ENCODE data around the gene ATP8B4. TPM values are rescaled to one million over a fixed set of nuclear protein-coding genes. Genes with fewer than 3 reads are reported as not detected.
"Not testable (repeated sequence)": the region's sequence is repeated elsewhere in the genome, so short reads cannot be mapped to it uniquely, and the experiment has no call there.

The ATP8B4 gene
- polyA plus RNA-seq, 3 donors = 6.1 to 9.6 (median 6.8) TPM

- H3K27me3 Mint-ChIP-seq (ENCODE audit: low read depth in 3 of 3) = no peaks in the 10 kb centered on the region
- TF ChIP-seq, protein P1, sequence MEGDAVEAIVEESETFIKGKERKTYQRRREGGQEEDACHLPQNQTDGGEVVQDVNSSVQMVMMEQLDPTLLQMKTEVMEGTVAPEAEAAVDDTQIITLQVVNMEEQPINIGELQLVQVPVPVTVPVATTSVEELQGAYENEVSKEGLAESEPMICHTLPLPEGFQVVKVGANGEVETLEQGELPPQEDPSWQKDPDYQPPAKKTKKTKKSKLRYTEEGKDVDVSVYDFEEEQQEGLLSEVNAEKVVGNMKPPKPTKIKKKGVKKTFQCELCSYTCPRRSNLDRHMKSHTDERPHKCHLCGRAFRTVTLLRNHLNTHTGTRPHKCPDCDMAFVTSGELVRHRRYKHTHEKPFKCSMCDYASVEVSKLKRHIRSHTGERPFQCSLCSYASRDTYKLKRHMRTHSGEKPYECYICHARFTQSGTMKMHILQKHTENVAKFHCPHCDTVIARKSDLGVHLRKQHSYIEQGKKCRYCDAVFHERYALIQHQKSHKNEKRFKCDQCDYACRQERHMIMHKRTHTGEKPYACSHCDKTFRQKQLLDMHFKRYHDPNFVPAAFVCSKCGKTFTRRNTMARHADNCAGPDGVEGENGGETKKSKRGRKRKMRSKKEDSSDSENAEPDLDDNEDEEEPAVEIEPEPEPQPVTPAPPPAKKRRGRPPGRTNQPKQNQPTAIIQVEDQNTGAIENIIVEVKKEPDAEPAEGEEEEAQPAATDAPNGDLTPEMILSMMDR (IDR thresholded peaks at IDR 0.05) = no peak
- Histone ChIP-seq H3K79me2 (ENCODE audit: insufficient read depth, low read length) (peaks cover 7% of the 10 kb centered on the region), H3K9me3 (replicated peaks in 1 of 2; ENCODE audit: control insufficient read depth in 1 of 2, insufficient read depth in 1 of 2, low read length in 2 of 2) (no peaks in the 10 kb centered on the region), H4K20me1 (ENCODE audit: insufficient read depth, low read length) (no peaks in the 10 kb centered on the region), H3K4me1 (ENCODE audit: control insufficient read depth in 1 of 2, insufficient read depth in 2 of 2, low read length in 2 of 2) (peaks cover 16 to 47% of the 10 kb centered on the region in 2 donors), H3K27me3 (ENCODE audit: control insufficient read depth in 2 of 2, insufficient read depth in 2 of 2, low read length in 2 of 2) (no peaks in the 10 kb centered on the region), H3K36me3 (replicated peaks in 1 of 2; ENCODE audit: control insufficient read depth in 1 of 2, insufficient read depth in 2 of 2, low read length in 2 of 2) (no peaks in the 10 kb centered on the region), H2AFZ (ENCODE audit: insufficient read depth, low read depth, low read length, poor library complexity, severe bottlenecking) (no peak overlapping the region), H3K4me2 (replicated peaks; ENCODE audit: extremely low read depth, low read length, poor library complexity, severe bottlenecking) (peak overlapping the region; percentile 53), H3K27ac (ENCODE audit: low read depth in 1 of 2, low read length in 2 of 2) (peak overlapping the region in 1 of 2 donors; percentile 91), H3K9ac (ENCODE audit: insufficient read depth, low read length, poor library complexity, severe bottlenecking) (peak overlapping the region; percentile 62), H3K4me3 (replicated peaks in 1 of 3; ENCODE audit: low read depth in 2 of 3, low read length in 3 of 3) (peak overlapping the region in 1 of 3 experiments; percentile 41)
- DNase-seq = peak; percentile 48 to 81 (median 61)
- H3K9me3 Mint-ChIP-seq = peaks cover 0 to 4% (median 0%) of the 10 kb centered on the region in 7 donors
- intact Hi-C loops (cut with micrococcal nuclease) = no loop called here
- peaks cover 34% of the 10 kb centered on the region for H3K4me1 Mint-ChIP-seq
- no CpG with 5 or more reads among the region's 2 CpGs for WGBS (ENCODE audit: insufficient coverage)
- H3K4me3 Mint-ChIP-seq = peak overlapping the region in 1 of 2 donors; percentile 52
- peak overlapping the region; percentile 85 to 96 (median 92) for H3K27ac Mint-ChIP-seq
- H3K36me3 Mint-ChIP-seq = peaks cover 0 to 3% of the 10 kb centered on the region in 2 donors
Measured at GRCh38 chr15:50134524-50135024, 15.5 kb upstream of the ATP8B4 start.

DNA sequence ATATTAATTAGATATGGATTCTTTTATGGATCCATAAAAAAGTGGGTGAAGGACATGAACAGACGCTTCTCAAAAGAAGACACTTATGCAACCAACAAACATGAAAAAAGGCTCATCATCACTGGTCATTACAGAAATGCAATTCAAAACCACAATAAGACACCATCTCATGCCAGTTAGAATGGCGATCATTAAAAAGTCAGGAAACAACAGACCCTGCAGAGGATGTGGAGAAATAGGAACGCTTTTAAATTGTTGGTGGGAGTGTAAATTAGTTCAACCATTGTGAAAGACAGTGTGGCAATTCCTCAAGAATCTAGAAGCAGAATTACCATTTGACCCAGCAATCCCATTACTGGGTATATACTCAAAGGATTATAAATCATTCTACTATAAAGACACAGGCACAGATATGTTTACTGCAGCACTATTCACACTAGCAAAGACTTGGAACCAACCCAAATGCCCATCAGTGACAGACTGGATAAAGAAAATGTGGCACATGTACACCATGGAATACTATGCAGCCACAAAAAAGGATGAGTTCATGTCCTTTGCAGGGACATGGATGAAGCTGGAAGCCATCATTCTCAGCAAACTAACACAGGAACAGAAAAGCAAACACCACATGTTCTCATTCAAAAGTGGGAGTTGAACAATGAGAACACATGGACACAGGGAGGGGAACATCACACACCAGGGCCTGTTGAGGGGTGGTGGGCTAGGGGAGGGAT is 13.4 kb upstream of the ATP8B4 start:
- H2AFZ ChIP-seq (ENCODE audit: insufficient read depth, low read depth, low read length, poor library complexity, severe bottlenecking); H3K79me2 ChIP-seq (ENCODE audit: insufficient read depth, low read length); H3K4me3 ChIP-seq (replicated peaks in 1 of 3; ENCODE audit: low read depth in 2 of 3, low read length in 3 of 3); H3K27me3 ChIP-seq (ENCODE audit: control insufficient read depth in 2 of 2, insufficient read depth in 2 of 2, low read length in 2 of 2); H3K36me3 ChIP-seq (replicated peaks in 1 of 2; ENCODE audit: control insufficient read depth in 1 of 2, insufficient read depth in 2 of 2, low read length in 2 of 2); H3K9me3 ChIP-seq (replicated peaks in 1 of 2; ENCODE audit: control insufficient read depth in 1 of 2, insufficient read depth in 1 of 2, low read length in 2 of 2); H3K9me3 Mint-ChIP-seq; DNase-seq; H3K4me3 Mint-ChIP-seq; H3K36me3 Mint-ChIP-seq; H3K9ac ChIP-seq (ENCODE audit: insufficient read depth, low read length, poor library complexity, severe bottlenecking); intact Hi-C loops (cut with micrococcal nuclease); H3K27me3 Mint-ChIP-seq (ENCODE audit: low read depth in 3 of 3); H4K20me1 ChIP-seq (ENCODE audit: insufficient read depth, low read length): not testable (repeated sequence)
- Histone ChIP-seq H3K4me2 (replicated peaks; ENCODE audit: extremely low read depth, low read length, poor library complexity, severe bottlenecking) (peak overlapping the region; percentile 15), H3K27ac (ENCODE audit: low read depth in 1 of 2, low read length in 2 of 2) (peak overlapping the region in 1 of 2 donors; percentile 35), H3K4me1 (ENCODE audit: control insufficient read depth in 1 of 2, insufficient read depth in 2 of 2, low read length in 2 of 2) (peaks cover 28 to 61% of the 10 kb centered on the region in 2 donors)
- WGBS (ENCODE audit: insufficient coverage) = 0% methylated on average over 1 of the region's 3 CpGs
- Mint-ChIP-seq H3K27ac (peak overlapping the region; percentile 42 to 91 (median 80)), H3K4me1 (peaks cover 47% of the 10 kb centered on the region)

Measured in CD14-positive monocyte (primary cell).